ENCODE results near the gene MACROH2A2. TPM values are rescaled to one million over a fixed set of nuclear protein-coding genes. Genes with fewer than 3 reads are reported as not detected.

The MACROH2A2 gene
- total and polyA plus RNA-seq, 2 of the 4 experiments (the other 2 are of a cell fraction): 16.1 to 17.4 TPM

DNA sequence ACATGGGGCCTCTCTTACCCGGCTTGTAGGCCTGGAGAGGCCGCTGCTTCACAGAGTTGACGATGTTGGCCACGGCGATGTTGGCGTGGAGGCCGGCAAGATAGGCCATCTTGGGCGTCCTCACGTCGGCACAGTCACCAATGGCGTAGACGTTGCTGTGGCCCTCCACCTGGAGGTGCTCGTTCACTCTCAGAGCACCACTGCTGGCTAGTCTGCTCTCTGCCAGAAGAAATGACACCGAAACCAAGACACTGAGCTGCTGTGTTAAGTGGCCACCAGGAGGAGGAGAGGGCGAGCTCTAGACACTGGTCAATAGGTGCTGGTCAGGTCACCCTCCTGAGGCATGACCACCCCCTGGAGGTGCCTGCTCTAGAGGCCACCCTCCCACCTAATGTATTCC, 62.3 kb downstream of the MACROH2A2 start:
- no peaks in the 10 kb centered on the region for H3K9me3 ChIP-seq (ENCODE audit: control insufficient read depth, insufficient read depth, low read length)
- no peak overlapping the region for H3K23ac ChIP-seq (ENCODE audit: low read depth, low read length)
- H4K5ac ChIP-seq (ENCODE audit: low read depth, low read length): no peak overlapping the region
- WGBS, 2 experiments (ENCODE audit: extremely low coverage in 2 of 2, insufficient read length in 1 of 2): 99% methylated on average over 10 of the region's 15 CpGs; no CpG with 5 or more reads in 1 of the 2 experiments
- no TSS peak for BruUV-seq (replicated peaks)
- H2BK120ac ChIP-seq (ENCODE audit: low read depth, low read length): no peak overlapping the region
- no peak overlapping the region for H2BK15ac ChIP-seq (ENCODE audit: low read depth, low read length)
- no peak overlapping the region for H2BK20ac ChIP-seq (ENCODE audit: low read depth, low read length)
- no peak overlapping the region for H2AFZ ChIP-seq (replicated peaks; ENCODE audit: low read length, poor library complexity)
- H4K20me1 ChIP-seq (ENCODE audit: insufficient read depth, low read length): peaks cover 8% of the 10 kb centered on the region
- H3K18ac ChIP-seq (ENCODE audit: low read depth, low read length): no peak overlapping the region
- H3K27ac ChIP-seq (ENCODE audit: insufficient read depth, low read length): no peak overlapping the region
- dilution Hi-C loops (cut with HindIII; ENCODE audit: low sequenced_read_pairs, unreplicated experiment): no loop called here
- 0 out of 2 replicates have a peak, but pooled peaks cover 2% of the 10 kb centered on the region for H3K9me1 ChIP-seq (ENCODE audit: insufficient read depth, low read length)
- H3K27me3 ChIP-seq (ENCODE audit: control insufficient read depth, insufficient read depth, low read length): no peaks in the 10 kb centered on the region
- DNase-seq (no peak), ATAC-seq (ENCODE audit: low read depth) (no peak)
- peaks cover 47% of the 10 kb centered on the region for H3K36me3 ChIP-seq (ENCODE audit: control insufficient read depth, insufficient read depth, low read length)
- H3K79me1 ChIP-seq (ENCODE audit: low read depth in 1 of 2, low read length in 2 of 2): peaks cover 0 to 7% of the 10 kb centered on the region in 2 experiments; a peak in 2 of 4 replicates
- no peak overlapping the region for H4K8ac ChIP-seq (ENCODE audit: low read depth in 2 of 2, low read length in 2 of 2)
- ChIA-PET CTCF (interaction anchor here (1.2 to 2.1 kb wide), 2 partner anchors 31 to 53 kb away, joined by 3 to 8 read pairs; partner anchors contain the start of gene TYSND1), POLR2A (ENCODE audit: unreplicated experiment) (no interaction called here)
- no peak overlapping the region for H3K4me2 ChIP-seq (ENCODE audit: low read depth, low read length)
- no peak overlapping the region for H3K4me3 ChIP-seq (ENCODE audit: insufficient read depth, low read depth, low read length)
- no peaks in the 10 kb centered on the region for H3K4me1 ChIP-seq (ENCODE audit: control insufficient read depth, insufficient read depth, low read length)
- TF ChIP-seq NFE2L2 (IDR thresholded peaks at IDR 0.05; ENCODE audit: low read depth, low read length) (no peak), FOS (IDR thresholded peaks at IDR 0.05; ENCODE audit: low read depth, low read length) (no peak), MAFK (IDR thresholded peaks at IDR 0.05; ENCODE audit: low read depth, low read length) (no peak), POLR2A (IDR thresholded peaks at IDR 0.05; ENCODE audit: low read depth, low read length) (no peak), RAD21 (IDR thresholded peaks at IDR 0.05; ENCODE audit: low read length) (no peak), CEBPB (IDR thresholded peaks at IDR 0.05; ENCODE audit: low read depth, low read length) (no peak), CTCF (conservative IDR thresholded peaks at IDR 0.05; ENCODE audit: low read depth, low read length) (no peak), CHD1 (IDR thresholded peaks at IDR 0.05; ENCODE audit: low read depth, low read length) (no peak), RCOR1 (IDR thresholded peaks at IDR 0.05; ENCODE audit: insufficient replicate concordance, low read length) (no peak), SMC3 (IDR thresholded peaks at IDR 0.05; ENCODE audit: low read depth, low read length) (no peak), RFX5 (IDR thresholded peaks at IDR 0.05; ENCODE audit: low read depth, low read length) (no peak), BHLHE40 (IDR thresholded peaks at IDR 0.05; ENCODE audit: low read depth, low read length) (no peak), MAZ (IDR thresholded peaks at IDR 0.05; ENCODE audit: borderline replicate concordance, low read depth, low read length) (no peak), MXI1 (IDR thresholded peaks at IDR 0.05; ENCODE audit: borderline replicate concordance, low read depth, low read length) (no peak)
- TF ChIP-seq, protein P1, sequence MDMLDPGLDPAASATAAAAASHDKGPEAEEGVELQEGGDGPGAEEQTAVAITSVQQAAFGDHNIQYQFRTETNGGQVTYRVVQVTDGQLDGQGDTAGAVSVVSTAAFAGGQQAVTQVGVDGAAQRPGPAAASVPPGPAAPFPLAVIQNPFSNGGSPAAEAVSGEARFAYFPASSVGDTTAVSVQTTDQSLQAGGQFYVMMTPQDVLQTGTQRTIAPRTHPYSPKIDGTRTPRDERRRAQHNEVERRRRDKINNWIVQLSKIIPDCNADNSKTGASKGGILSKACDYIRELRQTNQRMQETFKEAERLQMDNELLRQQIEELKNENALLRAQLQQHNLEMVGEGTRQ (IDR thresholded peaks at IDR 0.05; ENCODE audit: low read depth, low read length): no peak
- TF ChIP-seq, protein P2, sequence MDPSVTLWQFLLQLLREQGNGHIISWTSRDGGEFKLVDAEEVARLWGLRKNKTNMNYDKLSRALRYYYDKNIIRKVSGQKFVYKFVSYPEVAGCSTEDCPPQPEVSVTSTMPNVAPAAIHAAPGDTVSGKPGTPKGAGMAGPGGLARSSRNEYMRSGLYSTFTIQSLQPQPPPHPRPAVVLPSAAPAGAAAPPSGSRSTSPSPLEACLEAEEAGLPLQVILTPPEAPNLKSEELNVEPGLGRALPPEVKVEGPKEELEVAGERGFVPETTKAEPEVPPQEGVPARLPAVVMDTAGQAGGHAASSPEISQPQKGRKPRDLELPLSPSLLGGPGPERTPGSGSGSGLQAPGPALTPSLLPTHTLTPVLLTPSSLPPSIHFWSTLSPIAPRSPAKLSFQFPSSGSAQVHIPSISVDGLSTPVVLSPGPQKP (IDR thresholded peaks at IDR 0.05; ENCODE audit: borderline replicate concordance, low read depth, low read length): no peak
- no peak overlapping the region for H2AK5ac ChIP-seq (ENCODE audit: low read depth, low read length)
- H3K56ac ChIP-seq (ENCODE audit: extremely low read depth, insufficient read depth, low read length): no peak overlapping the region
- H2BK5ac ChIP-seq (ENCODE audit: low read depth, low read length, poor library complexity, severe bottlenecking): no peak overlapping the region
- no peak overlapping the region for H3K14ac ChIP-seq (replicated peaks; ENCODE audit: low read depth, low read length)
- H2AK9ac ChIP-seq (replicated peaks; ENCODE audit: low read depth, low read length, poor library complexity): no peak overlapping the region
- in situ Hi-C loops (cut with MboI; ENCODE audit: low sequenced_read_pairs): no loop called here
- intact Hi-C loops (cut with micrococcal nuclease): no loop called here
- H3K9ac ChIP-seq (ENCODE audit: low read depth, low read length): no peak overlapping the region
- no peak overlapping the region for H4K91ac ChIP-seq (ENCODE audit: insufficient read depth, low read depth, low read length)
- no peak overlapping the region for H3K4ac ChIP-seq (ENCODE audit: low read depth, low read length)
